Endometrium (tissue), 2 donors: ENCODE measurements around the gene NDRG3.
"Not testable (repeated sequence)": the region's sequence is repeated elsewhere in the genome, so short reads cannot be mapped to it uniquely, and the experiment has no call there.

Experiments used
- FAIRE-seq: peaks from 2 replicates; lab custom pipeline; 2012; peaks lifted over from hg19 to GRCh38; lab: Jason Lieb, UNC
- donor health status: control.
- donor health status: control.

The NDRG3 gene

GRCh38 chr20:36644032-36644705 is 101.7 kb downstream of the NDRG3 start:
- no peak for FAIRE-seq

- no peak for FAIRE-seq
These were observed 103.8 kb downstream of the NDRG3 start for GRCh38 chr20:36642136-36642535.

- FAIRE-seq, result no peak
These were observed 104.4 kb downstream of the NDRG3 start for GRCh38 chr20:36641506-36641843.

- FAIRE-seq, result not testable (repeated sequence)
These were observed 107.0 kb downstream of the NDRG3 start for GRCh38 chr20:36638876-36639400.

GRCh38 chr20:36634342-36634741 is 111.5 kb downstream of the NDRG3 start:
- FAIRE-seq, result no peak

GRCh38 chr20:36633285-36633772 is 112.6 kb downstream of the NDRG3 start:
- FAIRE-seq, result no peak

- no peak for FAIRE-seq
These were observed 113.2 kb downstream of the NDRG3 start for GRCh38 chr20:36632487-36633284.

- no peak for FAIRE-seq
These were observed 113.8 kb downstream of the NDRG3 start for GRCh38 chr20:36632147-36632486.

- no peak for FAIRE-seq
These were observed 114.2 kb downstream of the NDRG3 start for GRCh38 chr20:36631646-36632045.

GRCh38 chr20:36629719-36630681 is 115.9 kb downstream of the NDRG3 start:
- FAIRE-seq, result no peak

- FAIRE-seq, result no peak
These were observed 117.8 kb downstream of the NDRG3 start for GRCh38 chr20:36628076-36628475.

GRCh38 chr20:36624944-36625324 is 121.0 kb downstream of the NDRG3 start:
- FAIRE-seq, result no peak

GRCh38 chr20:36624068-36624943 is 121.6 kb downstream of the NDRG3 start:
- no peak for FAIRE-seq

- no peak for FAIRE-seq
These were observed 122.4 kb downstream of the NDRG3 start for GRCh38 chr20:36623444-36623843.

GRCh38 chr20:36620917-36621316 is 125.0 kb downstream of the NDRG3 start:
- FAIRE-seq, result no peak

- FAIRE-seq, result no peak
These were observed 130.9 kb downstream of the NDRG3 start for GRCh38 chr20:36614781-36615557.

GRCh38 chr20:36613974-36614373 is 131.9 kb downstream of the NDRG3 start:
- FAIRE-seq, result no peak

- FAIRE-seq, result no peak
These were observed 134.3 kb downstream of the NDRG3 start for GRCh38 chr20:36611625-36612024.

- not testable (repeated sequence) for FAIRE-seq
These were observed 137.5 kb downstream of the NDRG3 start for GRCh38 chr20:36608388-36608728.

- no peak for FAIRE-seq
These were observed 138.1 kb downstream of the NDRG3 start for GRCh38 chr20:36607586-36608387.
